HG02571 (cell line): ENCODE results near the gene CCDC9B.

Experiments used
- ATAC-seq: cut with Tn5 transposase; IDR thresholded peaks from one replicate; pipeline ENCODE4 v1.9.1; 2021; ENCODE audit warnings: mild to moderate bottlenecking, moderate library complexity; ENCODE audit not compliant: unreplicated experiment

The CCDC9B gene

GRCh38 chr15:40310993-40311392 lies 29.7 kb downstream of the CCDC9B start:
- ATAC-seq = no peak

DNA sequence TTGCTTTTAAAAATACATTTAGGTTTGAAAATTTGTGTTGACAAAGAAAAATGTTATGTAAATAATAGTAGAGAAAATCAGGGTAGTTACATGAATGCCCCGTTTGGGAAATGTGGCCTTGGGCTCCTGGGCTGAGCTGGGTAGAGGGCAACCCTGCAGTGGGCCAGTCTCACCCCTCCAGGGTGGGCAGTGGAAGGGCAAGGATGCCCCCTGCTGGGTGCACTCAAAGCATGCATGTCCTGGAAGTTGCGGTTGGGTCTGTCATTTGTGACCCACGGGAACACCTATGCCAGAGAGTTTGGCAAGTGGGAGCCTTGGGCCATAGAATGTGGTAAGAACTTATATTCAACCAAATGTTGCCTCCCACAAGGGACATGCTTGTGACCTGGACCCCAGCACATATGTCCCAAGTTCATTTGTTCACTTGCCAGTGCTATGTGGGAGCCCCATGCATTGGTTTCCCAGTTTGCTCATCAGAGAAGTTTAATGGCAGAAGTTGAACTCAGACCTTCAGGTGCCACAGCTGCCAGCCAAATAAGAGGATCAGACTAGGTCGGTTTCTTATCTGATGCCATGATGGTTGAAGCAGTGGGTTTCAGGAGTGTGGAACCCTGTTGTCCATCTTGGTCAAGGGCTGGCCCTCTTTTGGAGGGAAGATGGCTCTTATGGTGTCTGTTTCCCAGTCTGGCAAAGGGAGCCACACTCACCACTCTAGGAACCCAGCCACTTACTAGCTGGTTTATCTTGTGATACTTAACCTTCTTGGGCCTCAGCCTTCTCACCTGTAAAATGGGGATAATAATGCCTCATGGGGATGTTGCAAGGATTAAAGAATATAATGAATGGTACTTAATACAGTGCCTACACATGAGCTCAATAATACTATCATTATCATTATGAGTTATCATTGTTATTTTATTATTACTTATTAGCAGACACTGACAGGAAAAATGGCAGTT lies 30.5 kb downstream of the CCDC9B start:
- no peak for ATAC-seq

GRCh38 chr15:40309344-40309862 lies 31.3 kb downstream of the CCDC9B start:
- ATAC-seq = no peak

DNA sequence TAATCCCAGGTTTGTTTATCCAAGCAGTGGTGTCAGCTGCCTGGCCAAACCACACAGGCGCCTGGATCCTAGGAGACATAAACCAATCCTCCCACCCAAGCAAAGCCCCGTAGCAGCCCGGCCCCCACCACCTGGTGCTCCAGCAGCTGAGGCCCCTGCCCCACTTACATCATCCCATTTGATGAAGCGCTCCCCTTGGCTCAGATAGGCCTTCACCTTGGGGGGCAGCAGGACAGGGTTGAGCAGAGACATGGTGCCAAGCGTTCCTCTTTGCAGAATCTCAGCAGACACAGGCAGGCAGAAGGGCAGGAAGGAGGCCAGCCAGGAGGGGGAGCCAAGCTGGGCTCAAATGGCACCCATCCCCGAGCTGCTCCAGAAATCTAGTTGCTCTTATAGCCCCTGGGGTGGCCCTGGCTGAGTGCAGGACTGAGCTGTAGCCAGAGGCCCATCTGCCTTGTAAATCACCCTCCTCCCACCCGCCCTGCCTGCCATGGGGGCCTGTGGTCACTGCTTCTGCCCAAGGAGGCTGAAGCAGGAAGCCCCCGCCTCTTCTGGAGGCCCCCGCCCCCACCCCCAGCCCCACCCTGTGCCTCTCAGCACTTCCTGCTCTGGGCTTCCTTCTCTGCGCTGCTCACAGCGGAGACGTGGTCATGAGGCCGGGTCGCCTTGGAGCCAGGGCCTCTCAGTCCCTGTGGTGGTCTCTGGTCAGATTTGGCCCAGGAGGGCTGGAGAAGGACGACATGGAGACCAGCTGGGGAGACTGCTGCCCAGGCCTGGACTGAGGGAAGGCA lies 33.1 kb downstream of the CCDC9B start, which contains the start of gene PLCB2:
TSS of gene PLCB2 (minus strand) at position 515 of the 791 bp plus-strand sequence. CDS start at position 252, 263 bp downstream.
- ATAC-seq = no peak

DNA sequence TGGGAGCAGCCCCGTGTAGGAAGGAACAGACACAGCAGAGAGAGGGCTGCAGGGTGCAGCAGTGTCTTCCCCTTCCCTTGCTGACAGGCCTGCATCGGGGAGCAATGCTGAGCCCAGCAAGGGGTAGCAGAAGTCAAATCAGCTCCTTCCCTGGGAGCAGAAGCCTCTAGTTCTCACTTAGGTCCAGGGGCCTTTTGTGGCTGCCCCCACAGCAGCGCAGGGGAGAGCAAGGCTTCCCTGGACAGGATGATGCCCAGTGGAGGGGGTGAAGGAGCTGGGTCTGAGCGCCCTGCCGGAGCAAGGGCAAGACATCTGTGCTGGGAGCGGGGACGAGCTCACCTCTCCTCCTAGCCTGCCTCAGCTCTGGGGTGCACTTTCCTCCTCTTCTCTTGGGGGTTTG lies 33.8 kb downstream of the CCDC9B start:
- no peak for ATAC-seq

GRCh38 chr15:40306371-40306770 lies 34.4 kb downstream of the CCDC9B start:
- ATAC-seq = no peak

GRCh38 chr15:40305281-40305680 lies 35.5 kb downstream of the CCDC9B start:
- no peak for ATAC-seq

DNA sequence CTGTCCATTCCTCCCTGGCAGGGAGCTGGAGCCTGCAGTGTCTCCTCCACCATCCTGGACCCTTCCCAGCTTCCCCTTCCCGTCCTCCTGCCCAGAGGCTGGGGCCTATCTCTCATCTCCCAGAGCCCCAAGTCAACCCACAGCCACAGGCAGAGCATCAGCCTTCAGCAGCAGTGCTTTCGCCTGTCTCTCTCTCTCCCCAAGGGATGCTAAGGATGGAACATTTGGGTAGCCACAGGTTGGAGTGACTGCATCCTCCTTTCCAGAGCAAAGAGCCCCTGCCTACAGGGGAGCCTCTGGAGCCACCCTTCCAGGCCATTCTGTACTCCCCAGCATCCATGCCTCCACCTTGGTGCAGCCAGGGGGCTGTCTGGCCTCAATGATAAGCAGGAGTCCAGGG lies 37.2 kb downstream of the CCDC9B start:
- ATAC-seq = no peak

- no peak for ATAC-seq
These were observed 37.8 kb downstream of the CCDC9B start for GRCh38 chr15:40302981-40303380.

- no peak for ATAC-seq
These were observed 38.4 kb downstream of the CCDC9B start for GRCh38 chr15:40302288-40302886.

DNA sequence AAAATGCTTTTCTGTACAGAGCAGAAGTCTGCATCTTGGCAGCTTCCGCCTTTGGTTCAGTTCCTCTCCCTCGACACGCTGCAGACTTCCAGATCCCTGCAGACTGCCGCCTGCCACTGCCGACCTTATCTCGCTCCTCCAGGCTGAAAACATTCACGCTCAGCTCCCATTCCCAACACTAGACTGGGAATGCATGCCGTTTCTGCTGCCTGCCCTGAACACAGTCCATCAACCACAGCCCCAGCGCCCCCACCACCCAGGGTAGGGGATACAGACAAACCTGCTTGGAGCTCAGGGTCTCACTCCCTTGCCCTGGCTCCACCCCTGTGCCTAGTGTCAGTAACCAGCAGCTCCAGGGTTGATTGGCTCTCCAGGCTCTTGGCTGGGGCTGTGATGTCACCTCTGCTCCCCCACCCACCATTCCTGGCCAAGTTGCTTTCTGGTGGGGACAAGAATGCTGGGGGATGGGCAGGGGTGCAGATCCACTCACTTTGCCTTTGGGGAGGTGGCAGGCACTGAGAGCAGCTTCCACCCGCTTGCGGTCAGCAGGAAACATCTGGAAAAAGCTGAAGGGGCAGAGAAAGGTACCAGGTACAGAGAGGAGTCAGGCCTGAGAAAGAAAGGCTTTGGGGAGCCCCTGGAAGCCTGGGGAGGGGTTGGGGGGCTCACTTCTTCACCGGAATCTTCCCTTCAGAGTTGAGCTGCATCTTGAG lies 39.1 kb downstream of the CCDC9B start:
- ATAC-seq = no peak

DNA sequence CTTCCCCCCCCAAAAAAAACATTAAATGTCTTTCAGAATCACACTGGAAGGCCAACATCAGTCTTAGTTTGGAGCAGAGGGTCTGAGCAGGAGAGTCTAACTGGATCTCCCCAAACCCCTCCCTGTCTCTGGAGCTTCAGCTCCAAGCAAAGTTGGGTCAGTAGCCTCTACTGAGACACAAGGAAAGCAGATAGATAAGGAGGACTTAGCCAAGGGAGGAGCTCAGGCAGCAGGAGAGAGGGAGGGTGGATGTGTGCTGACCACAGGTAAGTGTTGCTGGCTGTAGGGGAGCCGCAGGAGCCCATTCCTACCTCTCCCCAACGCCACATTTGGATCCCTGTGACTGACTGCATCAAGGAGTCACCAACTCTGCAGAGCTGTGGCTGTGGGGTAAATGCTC lies 40.0 kb downstream of the CCDC9B start:
- ATAC-seq = no peak

- no peak for ATAC-seq
These were observed 40.4 kb downstream of the CCDC9B start for GRCh38 chr15:40300367-40300766.

GRCh38 chr15:40298216-40298935 lies 42.4 kb downstream of the CCDC9B start:
- no peak for ATAC-seq

DNA sequence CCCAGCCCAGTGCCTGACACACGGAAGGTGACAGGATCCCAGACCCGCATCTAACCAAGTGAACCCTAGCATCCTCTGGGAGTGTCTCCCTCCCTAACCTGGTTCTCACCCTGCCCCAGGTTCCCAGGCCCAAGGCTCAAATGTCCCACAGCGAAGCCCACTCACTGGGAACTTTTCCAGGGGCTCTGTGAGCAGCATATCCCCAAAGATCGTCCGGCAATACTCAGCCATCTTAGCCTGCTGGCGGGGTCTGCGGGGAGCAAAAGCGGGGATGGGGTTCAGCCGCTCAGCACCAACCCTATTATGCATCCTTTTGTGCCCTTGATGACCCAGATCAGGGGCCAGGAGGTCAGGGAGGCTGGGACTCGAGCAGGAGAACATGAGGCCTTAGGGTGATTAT lies 43.4 kb downstream of the CCDC9B start:
- ATAC-seq = no peak

DNA sequence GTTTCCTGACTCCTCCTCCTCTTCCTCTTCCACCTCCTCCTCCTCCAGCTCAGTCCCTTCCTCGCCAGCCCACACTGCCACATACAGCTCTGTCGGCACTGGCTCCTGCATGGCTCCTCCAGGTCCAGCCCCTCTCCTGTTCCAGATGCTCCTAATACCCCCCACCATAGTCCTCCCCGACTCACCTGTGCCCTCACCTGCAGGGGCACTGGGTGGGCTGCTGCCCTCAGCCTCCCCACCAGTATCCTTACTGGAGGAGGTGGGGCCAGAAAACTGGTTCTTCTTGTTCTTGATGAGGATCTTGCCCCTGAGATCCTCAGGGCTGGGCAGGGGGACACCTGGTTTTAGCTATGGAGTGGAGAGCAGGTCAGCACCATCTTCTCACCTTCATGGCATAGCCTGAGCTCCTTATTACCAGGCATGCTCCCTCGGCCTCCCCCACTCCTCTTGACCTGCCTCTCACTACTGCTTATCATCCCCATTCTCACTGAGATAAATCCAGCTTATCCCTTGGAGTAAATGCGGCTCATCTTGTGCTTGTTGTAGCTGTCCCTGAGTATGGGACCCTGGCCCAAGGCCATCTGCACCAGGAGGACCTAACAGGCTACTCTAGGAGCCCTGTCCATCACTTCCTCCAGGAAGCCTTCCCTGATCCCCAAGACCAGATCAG lies 44.0 kb downstream of the CCDC9B start:
- ATAC-seq = no peak

DNA sequence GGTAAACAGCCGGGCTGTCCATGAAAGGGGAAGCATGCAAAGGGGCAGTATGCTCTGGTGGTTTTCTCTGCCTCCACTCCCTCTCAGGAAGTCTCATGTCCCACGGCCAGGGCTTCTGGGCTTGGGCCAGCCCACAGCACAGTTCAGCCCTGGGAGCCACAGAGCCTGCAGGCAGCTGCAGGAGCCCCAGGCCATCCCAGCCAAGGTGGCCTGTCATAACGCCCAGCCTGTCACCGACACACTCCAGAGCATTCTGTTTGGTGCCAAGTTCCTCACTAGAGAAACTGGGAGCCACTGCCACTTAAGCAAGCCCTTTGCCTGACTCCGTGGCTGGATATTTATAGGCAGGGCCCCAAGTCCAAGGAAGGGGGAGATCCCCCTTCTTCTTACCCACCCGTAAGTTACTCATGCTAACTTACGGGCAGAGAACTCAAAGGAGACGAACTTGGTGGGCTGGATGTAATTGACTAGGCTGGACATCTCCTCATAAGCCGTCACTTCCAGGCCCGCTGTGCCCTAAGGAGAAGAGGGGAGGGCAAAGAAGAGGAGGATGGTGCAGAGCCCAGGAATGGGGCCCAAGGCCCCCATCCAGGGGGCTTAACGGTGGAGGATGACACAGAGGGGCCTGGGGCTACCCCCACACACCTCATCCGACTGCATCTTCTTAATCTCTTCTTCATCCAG lies 44.7 kb downstream of the CCDC9B start:
- no peak for ATAC-seq

DNA sequence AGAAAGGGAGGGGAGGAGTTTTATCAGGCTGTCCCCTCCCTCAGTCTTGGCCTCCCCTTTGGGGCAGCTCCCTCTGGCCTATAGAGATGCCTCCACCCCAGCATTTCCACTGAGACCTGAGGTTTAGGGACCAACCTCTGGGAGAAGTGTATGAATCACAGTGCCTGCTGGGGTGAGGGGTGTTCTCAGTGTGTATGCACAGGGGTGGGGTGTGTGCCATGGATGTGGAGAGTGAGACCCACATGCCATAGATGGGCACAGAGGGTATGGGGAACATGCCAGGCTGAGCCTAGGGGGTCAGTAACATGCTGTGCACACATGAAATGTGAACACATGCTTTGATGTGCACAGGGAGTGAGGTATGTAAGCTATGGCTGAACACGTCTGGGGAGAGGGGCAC lies 45.4 kb downstream of the CCDC9B start:
- ATAC-seq = no peak
